ENCODE measurements around the gene CASZ1.

Gene CASZ1

DNA sequence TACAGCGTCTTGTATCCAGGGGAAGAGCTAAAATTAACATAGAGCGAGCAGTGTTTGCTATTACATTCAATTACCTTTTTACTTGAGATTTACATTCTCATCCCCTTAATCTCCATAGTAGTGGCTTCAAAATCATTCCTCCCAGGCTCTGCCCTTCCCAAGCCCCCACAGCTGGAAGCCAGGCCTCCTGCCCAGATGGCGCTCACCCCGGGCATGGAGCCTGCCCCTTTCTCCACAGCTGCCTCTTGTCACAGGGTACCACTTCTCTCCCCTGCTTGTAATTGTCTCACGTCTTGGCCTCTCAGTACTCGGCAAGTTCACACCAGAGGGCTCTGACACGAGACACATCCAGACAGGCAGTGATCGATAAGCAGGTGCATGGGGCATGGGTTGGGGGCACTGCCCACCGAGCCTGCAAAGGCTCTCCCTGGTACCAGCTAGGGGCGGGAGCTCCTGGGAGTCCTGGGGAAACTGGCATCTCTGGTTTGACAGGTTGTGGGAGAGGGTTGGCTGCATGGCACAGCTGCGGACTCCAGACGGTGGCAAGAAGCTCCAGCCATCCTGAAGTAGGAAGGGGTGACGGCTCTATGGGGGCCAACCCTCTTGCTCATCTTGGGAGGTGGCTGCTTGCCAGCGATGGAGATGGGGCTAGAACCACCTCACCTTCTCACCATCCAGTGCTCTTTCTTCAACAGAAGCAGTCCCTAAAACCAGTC lies 20.1 kb downstream of the CASZ1 start:
- TF ChIP-seq CTCF (IDR thresholded peaks at IDR 0.05; ENCODE audit: low read depth, low read length, missing control alignments) = no peak
- DNase-seq (ENCODE audit: extremely low read depth, low read depth) = no peak
- no peak overlapping the region for H3K4me3 ChIP-seq (replicated peaks; ENCODE audit: low read depth, low read length)

- no peak overlapping the region for H3K4me3 ChIP-seq (replicated peaks; ENCODE audit: low read depth, low read length)
- no peak for DNase-seq (ENCODE audit: extremely low read depth, low read depth)
- no peak for TF ChIP-seq CTCF (IDR thresholded peaks at IDR 0.05; ENCODE audit: low read depth, low read length, missing control alignments)
Measured at GRCh38 chr1:10775763-10776162, 20.7 kb downstream of the CASZ1 start.

DNA sequence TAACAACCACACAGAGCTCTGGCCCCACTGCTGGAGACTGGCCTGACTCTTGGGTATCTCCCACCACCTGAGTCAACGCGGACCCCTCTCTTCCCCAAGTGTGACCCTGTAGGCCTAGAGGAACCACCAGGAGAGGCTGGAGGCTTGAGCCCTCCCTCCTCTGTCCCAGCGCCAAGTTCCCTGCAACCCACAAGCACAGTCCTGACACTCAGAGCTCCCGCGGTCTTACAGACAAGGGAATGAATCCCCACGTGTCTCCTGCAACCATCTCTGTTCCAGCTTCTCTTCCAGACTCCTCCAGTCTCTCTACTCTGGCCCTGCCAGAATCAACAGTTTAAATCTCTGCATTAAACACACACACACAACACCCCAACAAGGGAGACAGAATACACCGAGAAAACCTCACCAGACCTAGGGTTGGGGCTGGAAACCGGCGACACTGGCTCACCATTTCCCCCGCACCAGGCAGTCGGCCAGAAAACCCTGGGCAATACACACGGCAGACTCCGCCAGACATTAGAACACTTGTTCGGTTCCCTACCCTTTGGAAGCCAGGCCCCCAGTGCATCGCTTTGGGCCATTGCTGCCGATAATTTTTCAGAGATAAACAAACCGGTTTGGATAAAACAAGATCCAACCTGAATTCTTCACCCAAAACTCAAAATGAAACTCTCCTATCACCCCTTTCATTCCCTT lies 21.7 kb downstream of the CASZ1 start:
- H3K4me3 ChIP-seq (replicated peaks; ENCODE audit: low read depth, low read length) = no peak overlapping the region
- DNase-seq (ENCODE audit: extremely low read depth, low read depth) = no peak
- TF ChIP-seq CTCF (IDR thresholded peaks at IDR 0.05; ENCODE audit: low read depth, low read length, missing control alignments) = no peak

GRCh38 chr1:10773851-10774614 lies 22.4 kb downstream of the CASZ1 start:
- no peak overlapping the region for H3K4me3 ChIP-seq (replicated peaks; ENCODE audit: low read depth, low read length)
- DNase-seq (ENCODE audit: extremely low read depth, low read depth) = no peak
- no peak for TF ChIP-seq CTCF (IDR thresholded peaks at IDR 0.05; ENCODE audit: low read depth, low read length, missing control alignments)

DNA sequence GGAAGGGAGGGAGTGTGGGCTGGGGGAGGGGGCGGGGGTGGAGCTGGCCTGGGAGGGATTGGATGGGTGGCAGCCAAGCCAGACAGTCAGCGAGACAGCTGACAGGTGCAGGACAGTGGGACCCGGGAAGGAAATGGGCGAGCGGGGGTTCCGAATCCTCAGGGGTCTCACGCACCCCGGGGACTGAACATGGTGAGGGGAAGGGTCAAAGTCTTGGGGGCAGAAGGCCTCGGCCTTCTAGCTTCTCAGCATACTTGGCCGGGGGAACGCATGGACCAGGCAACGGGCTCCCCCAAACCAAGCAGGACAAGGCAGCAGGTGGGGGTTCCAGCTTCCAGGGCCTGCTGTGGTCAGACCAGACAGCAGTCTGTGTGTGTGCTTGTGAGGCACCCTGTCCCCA lies 23.1 kb downstream of the CASZ1 start:
- no peak for TF ChIP-seq CTCF (IDR thresholded peaks at IDR 0.05; ENCODE audit: low read depth, low read length, missing control alignments)
- no peak overlapping the region for H3K4me3 ChIP-seq (replicated peaks; ENCODE audit: low read depth, low read length)
- DNase-seq (ENCODE audit: extremely low read depth, low read depth) = no peak

DNA sequence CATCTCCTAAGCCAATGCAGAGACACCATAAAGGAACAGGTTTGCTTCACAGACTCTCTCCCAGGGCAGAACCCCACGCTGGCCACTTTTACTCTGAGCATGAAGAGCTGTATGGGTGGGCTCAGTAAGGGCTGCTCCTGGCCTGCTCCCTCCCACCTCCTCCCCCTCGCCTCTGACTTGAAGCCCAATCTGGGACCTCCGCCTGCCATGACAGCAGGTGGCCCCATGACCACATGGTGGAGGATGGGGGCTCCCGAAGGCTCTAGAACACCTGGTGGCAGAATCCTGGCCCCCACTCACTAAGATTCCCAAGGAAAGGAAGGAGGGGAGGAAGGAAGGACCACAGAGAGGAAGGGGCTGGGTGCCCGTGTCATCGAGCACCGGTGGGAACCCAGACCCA lies 23.7 kb downstream of the CASZ1 start:
- no peak for DNase-seq (ENCODE audit: extremely low read depth, low read depth)
- H3K4me3 ChIP-seq (replicated peaks; ENCODE audit: low read depth, low read length) = no peak overlapping the region
- TF ChIP-seq CTCF (IDR thresholded peaks at IDR 0.05; ENCODE audit: low read depth, low read length, missing control alignments) = no peak

Measured in HFF-Myc (cell line).